Breast epithelium (tissue), 4 donors: ENCODE data around the gene WWOX. TPM values are rescaled to one million over a fixed set of nuclear protein-coding genes. Genes with fewer than 3 reads are reported as not detected.

ENCODE experiments used
- DNase-seq, 2 donors: peaks; one replicate each; pipeline ENCODE4 v3.0.0-alpha.2; 2019; ENCODE audit warnings: low spot score in 2 of 2
- H3K27ac ChIP-seq, 2 donors: fragments of 200-600 bp; sonication (generic) in 1 of 2; one replicate each; pipeline ENCODE4 v1.5.1; 2016 to 2019; ENCODE audit warnings: mild to moderate bottlenecking in 1 of 2
- H3K27me3 ChIP-seq, 2 donors: fragments of 200-600 bp; sonication (generic) in 1 of 2; one replicate each; pipeline versions ENCODE4 v1.5.1 to v1.6.0; 2017 to 2019; ENCODE audit warnings: control low read depth in 1 of 2, mild to moderate bottlenecking in 1 of 2
- H3K36me3 ChIP-seq: fragments of 200-600 bp; one replicate; pipeline ENCODE4 v1.5.1; 2019
- H3K4me1 ChIP-seq, 2 donors: fragments of 200-600 bp; sonication (generic); one replicate each; pipeline ENCODE4 v1.5.1; 2016 to 2019; ENCODE audit warnings: control low read depth in 1 of 2
- H3K4me3 ChIP-seq, 3 donors: fragments of 200-600 bp; sonication (generic); 1 replicate in 2 of 3; 2 replicates in 1 of 3; pipeline ENCODE4 v1.5.1; 2016 to 2019; ENCODE audit warnings: mild to moderate bottlenecking in 3 of 3, moderate library complexity in 2 of 3
- H3K9me3 ChIP-seq, 2 donors: fragments of 200-600 bp; sonication (generic) in 1 of 2; one replicate each; pipeline ENCODE4 v1.5.1; 2016 to 2019; ENCODE audit warnings: control low read depth in 1 of 2
- CTCF ChIP-seq, 3 donors: fragments of 450-650 bp; IDR thresholded peaks; one replicate each; pipeline ENCODE4 v1.5.1; 2016 to 2017; ENCODE audit warnings: antibody characterized with exemption in 3 of 3, mild to moderate bottlenecking in 3 of 3, moderate library complexity in 3 of 3
- POLR2A ChIP-seq: fragments of 450-650 bp; IDR thresholded peaks from one replicate; pipeline ENCODE4 v1.6.1; 2016; ENCODE audit warnings: antibody characterized with exemption, mild to moderate bottlenecking, moderate library complexity
- POLR2AphosphoS5 ChIP-seq, 3 donors: sonication (generic); formaldehyde crosslinking; IDR thresholded peaks; one replicate each; pipeline ENCODE4 v1.6.1; 2017; ENCODE audit warnings: antibody characterized with exemption in 3 of 3
- intact Hi-C: fragments of 100-400 bp; cut with DNase I; formaldehyde crosslinking; loops from one replicate; pipeline ENCODE4 v1.15.1; 2023; ENCODE audit warnings: low total_unique reads
- total RNA-seq, 3 donors: library from RNA; depleted of rRNA; stranded (reverse); fragments of >200 nt; gene quantifications; one replicate each; pipeline ENCODE4 v1.1.0, GENCODE V29; 2016

WWOX gene
- total RNA-seq, 3 donors from 2014 or later, result 42.9 to 73.6 (median 43.4) TPM

- TF ChIP-seq CTCF (IDR thresholded peaks at IDR 0.05), result no peak
- TF ChIP-seq POLR2A, result no peak
- no peak for TF ChIP-seq POLR2AphosphoS5 (IDR thresholded peaks at IDR 0.05)
- no peak for DNase-seq
- intact Hi-C loops, result no loop called here
- H3K4me1 ChIP-seq, result no peaks in the 10 kb centered on the region
- H3K4me3 ChIP-seq, result no peak overlapping the region
- no peaks in the 10 kb centered on the region for H3K27me3 ChIP-seq
- H3K27ac ChIP-seq, result no peak overlapping the region
- no peaks in the 10 kb centered on the region for H3K9me3 ChIP-seq
- H3K36me3 ChIP-seq, result no peaks in the 10 kb centered on the region
Observed at GRCh38 chr16:78242239-78242630, 142.8 kb downstream of the WWOX start.

GRCh38 chr16:78244131-78244895 is 144.9 kb downstream of the WWOX start:
- H3K9me3 ChIP-seq, result no peaks in the 10 kb centered on the region
- H3K27me3 ChIP-seq, result no peaks in the 10 kb centered on the region
- intact Hi-C loops, result no loop called here

GRCh38 chr16:78246559-78246958 is 147.1 kb downstream of the WWOX start:
- Histone ChIP-seq H3K36me3 (no peaks in the 10 kb centered on the region), H3K27ac (no peak overlapping the region), H3K9me3 (no peaks in the 10 kb centered on the region), H3K4me1 (no peaks in the 10 kb centered on the region), H3K27me3 (no peaks in the 10 kb centered on the region), H3K4me3 (no peak overlapping the region)
- TF ChIP-seq POLR2A, result no peak
- TF ChIP-seq CTCF (IDR thresholded peaks at IDR 0.05), result no peak
- no peak for TF ChIP-seq POLR2AphosphoS5 (IDR thresholded peaks at IDR 0.05)
- intact Hi-C loops, result no loop called here
- no peak for DNase-seq

More at GRCh38 chr16:78244131-78244895, 144.9 kb downstream of the WWOX start:
- TF ChIP-seq POLR2A (no peak), POLR2AphosphoS5 (IDR thresholded peaks at IDR 0.05) (no peak), CTCF (IDR thresholded peaks at IDR 0.05) (no peak)
- Histone ChIP-seq H3K4me3 (no peak overlapping the region), H3K4me1 (no peaks in the 10 kb centered on the region), H3K27ac (no peak overlapping the region), H3K36me3 (no peaks in the 10 kb centered on the region)
- no peak for DNase-seq

- Histone ChIP-seq H3K27ac (no peak overlapping the region), H3K4me1 (no peaks in the 10 kb centered on the region), H3K36me3 (no peaks in the 10 kb centered on the region), H3K27me3 (no peaks in the 10 kb centered on the region), H3K4me3 (no peak overlapping the region), H3K9me3 (no peaks in the 10 kb centered on the region)
- no peak for DNase-seq
- TF ChIP-seq POLR2A (no peak), POLR2AphosphoS5 (IDR thresholded peaks at IDR 0.05) (no peak), CTCF (IDR thresholded peaks at IDR 0.05) (no peak)
- intact Hi-C loops, result no loop called here
Observed at GRCh38 chr16:78249056-78249455, 149.6 kb downstream of the WWOX start.

- Histone ChIP-seq H3K4me1 (no peaks in the 10 kb centered on the region), H3K36me3 (no peaks in the 10 kb centered on the region), H3K27ac (no peak overlapping the region), H3K27me3 (no peaks in the 10 kb centered on the region), H3K9me3 (no peaks in the 10 kb centered on the region), H3K4me3 (no peak overlapping the region)
- TF ChIP-seq CTCF (IDR thresholded peaks at IDR 0.05) (no peak), POLR2A (no peak), POLR2AphosphoS5 (IDR thresholded peaks at IDR 0.05) (no peak)
- intact Hi-C loops, result no loop called here
- no peak for DNase-seq
Observed at GRCh38 chr16:78249832-78250231, 150.4 kb downstream of the WWOX start.
